ENCODE data around the gene ZIC2.

The ZIC2 gene

DNA sequence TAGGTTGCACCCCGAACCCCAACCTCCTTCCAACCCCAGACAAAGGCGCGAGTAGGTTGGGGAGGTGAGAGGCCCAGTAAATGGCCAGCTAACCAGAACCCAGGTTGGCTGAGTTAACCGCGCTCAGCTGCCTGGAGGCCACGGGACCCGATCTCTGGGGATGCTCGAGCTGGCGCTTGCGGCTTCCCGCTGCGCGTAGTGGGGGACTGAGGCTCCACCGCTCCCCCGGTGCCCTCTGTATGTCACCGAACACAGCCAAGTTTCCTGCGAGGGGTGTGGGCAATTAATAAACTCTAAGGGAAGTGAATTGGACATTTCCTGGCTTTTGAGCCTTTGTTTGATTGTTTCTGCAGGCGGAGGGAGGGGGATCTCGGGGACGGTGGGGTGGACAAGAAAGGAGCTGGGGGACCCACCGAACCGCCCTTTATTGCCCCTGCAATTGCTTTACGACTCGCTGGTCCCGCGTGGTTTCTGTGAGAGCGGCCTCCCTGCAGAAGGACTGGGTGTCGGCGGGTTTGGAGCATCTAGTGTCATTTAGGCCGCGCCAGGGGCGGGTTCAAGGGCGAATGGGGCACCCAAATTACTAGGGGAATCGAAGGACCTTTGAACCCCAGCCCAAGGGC, 6.5 kb upstream of the ZIC2 start:
- DNase-seq: no peak

DNA sequence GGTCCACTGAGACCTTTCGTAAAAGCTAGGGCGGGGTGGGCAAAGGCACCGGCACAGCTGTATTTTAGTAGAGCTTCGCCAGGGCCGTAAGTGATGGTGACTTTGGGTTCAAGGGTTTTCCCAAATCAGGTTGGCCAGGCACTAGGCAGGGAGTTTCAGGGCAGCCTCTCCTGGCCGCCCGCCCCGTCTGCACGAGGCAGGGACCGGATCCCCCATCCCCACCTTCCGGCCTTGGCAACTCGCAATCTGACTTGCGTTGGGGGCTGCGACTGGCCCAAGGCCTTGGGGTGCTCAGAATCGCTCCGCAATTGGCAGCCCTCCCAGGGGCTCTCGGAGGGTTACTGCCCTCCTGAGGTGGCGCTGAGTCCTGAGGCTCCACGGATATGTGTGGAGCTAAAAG, 6.0 kb upstream of the ZIC2 start:
- DNase-seq: no peak

DNA sequence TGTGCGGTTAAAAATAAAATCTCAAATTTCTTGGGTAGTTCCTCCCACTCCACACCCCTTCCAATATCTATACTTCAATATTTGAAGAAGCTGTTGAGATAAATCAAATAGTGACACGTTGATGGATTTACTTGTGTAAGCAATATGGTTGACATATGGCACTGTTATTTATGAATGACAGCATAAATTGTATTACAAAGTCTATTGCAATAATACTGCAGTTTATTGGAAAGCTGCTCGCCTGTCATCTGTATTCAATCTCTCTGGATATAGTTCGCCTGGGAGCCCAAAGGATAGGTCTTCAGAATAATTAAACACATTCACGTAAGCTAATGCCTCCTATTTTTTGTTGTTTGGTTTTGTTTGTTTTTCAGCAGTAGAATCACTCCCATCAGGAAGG, 5.0 kb upstream of the ZIC2 start:
- no peak for DNase-seq

DNA sequence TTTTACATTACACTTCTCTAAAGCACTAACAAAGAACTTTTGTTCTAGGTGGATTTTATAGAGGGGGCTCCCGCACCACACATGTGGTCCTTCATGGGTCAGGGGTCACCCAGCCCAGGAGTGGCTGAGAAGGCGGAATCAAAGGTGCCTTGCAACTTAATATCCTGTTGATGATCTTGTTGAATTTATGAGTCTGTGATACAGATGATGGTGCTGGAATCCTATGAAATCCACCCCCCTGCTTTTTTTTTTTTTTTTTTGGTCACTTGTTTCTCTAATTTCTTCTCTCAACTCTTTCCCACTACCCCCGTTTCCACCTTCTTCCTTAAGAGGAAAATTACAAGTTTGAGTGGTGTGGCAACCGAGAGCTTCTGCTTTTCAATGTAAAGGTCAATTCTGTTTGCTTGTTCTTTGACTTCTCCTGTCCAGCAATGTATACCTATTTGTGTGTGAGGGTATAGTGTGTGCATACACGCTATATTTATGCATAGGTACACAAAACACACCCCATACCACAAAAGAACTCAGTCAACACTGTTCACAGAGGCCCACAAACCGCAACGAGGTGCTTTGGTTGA, 4.2 kb upstream of the ZIC2 start:
- peak; percentile 39 for DNase-seq

DNA sequence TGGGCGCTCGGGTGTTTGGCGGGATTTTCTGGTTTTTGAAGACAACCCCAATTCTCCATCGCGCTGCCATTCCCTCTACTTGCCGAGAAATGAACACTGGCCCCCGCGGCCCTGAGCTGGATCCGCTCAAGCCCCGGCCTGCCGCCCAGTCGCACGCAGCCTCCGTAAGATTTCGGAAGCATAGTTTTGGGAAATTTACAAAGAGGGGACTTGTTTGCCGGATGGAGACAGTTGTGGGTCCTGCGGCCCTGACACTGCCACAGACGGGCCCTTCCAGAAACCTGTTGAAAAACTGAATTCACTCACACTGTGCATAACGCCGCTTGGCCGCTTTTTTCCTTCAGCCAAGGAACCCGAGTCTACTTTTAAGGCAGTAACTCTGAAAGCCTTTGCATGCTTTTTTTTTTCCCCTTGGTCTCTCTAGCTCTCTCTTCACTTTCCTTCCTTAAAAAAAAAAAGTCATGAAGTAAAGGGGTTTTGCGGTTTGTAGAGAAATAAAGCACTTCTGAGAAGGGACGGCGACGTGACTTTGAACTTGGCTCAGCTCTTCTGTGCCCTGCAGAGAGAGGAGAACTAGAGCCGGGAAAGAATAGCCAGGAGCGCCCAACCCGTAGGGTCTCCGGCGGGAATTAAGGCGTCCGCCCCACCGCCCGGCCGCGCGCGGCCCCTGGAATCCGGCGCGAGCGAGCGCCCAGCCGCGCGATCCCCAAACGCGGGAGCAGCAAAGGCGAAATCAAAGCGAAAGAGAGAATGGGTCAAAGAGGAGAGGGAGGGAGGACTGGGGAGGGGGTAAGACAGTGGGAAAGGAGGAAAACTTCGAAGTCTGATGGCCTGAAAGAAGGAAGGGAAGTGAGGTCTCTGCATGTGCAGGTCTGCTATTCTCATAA, 3.4 kb upstream of the ZIC2 start:
- DNase-seq: peak; percentile 36

DNA sequence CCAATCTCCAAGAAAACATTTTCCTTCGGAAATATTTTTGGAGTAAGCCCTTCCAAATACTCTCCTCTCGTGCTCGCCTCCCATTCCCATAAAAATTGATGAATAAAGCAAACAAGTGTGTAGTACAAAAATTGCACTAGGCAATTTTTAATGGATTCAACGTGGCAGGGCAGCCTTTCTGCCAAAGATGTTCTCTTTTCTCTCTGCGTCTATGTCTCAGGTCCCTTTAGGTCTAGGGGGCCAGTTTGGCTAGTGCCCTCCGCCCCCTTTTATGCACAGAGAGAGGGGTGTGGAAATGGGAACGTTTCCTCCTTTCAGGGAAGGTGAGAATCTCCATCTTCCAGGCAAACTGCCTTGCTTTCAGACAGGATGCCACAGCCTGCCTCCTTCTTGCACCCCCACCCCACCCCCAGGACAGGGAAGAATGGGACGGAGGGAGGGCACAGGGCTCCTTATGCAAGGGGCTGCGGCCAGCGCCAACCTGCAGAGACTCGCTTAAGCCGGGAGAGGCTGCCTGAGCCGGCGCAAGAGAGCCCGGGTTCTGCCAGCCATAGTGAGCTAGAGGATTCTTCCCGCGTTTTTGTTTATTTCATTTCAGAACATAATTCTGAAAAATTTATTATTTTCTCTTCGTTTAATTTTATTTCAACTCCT, 2.7 kb upstream of the ZIC2 start:
- DNase-seq: no peak

DNA sequence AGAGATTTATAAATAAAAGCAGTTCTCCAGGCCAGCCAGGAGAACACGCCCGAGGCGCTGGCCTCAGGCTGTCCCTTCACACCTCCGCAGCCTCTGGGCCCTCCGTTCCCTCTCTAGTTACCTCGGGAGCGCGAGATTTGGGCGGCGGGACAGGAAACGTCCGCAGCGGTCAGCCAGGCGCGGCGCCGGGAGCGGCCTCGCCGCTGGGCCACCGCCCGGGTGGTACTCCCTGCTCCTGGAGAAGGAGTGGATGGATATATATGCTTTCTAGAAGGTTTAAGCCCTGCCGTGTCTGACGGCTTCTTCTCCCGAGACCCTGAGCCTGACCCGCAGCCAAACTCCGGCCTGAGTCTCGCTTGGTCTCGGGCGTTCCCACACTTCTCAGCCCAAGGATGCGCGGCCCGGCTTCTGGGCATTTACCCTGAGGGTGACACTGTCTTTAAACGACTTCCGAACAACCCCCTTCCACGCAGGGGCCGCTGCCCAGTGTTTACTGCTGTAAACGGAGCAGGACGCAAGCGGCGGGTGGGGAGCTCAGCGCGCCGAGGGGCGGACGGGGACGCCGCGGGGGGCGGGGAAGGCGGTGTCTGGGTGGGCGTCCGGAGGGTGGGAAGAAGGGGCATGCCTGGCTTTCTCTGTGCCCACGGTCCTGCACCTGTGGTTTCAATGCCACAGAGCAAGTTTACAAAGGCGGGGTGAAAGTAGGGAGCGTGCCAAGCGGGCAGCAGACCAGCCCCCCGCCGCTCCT, 2.0 kb upstream of the ZIC2 start:
- no peak for DNase-seq

DNA sequence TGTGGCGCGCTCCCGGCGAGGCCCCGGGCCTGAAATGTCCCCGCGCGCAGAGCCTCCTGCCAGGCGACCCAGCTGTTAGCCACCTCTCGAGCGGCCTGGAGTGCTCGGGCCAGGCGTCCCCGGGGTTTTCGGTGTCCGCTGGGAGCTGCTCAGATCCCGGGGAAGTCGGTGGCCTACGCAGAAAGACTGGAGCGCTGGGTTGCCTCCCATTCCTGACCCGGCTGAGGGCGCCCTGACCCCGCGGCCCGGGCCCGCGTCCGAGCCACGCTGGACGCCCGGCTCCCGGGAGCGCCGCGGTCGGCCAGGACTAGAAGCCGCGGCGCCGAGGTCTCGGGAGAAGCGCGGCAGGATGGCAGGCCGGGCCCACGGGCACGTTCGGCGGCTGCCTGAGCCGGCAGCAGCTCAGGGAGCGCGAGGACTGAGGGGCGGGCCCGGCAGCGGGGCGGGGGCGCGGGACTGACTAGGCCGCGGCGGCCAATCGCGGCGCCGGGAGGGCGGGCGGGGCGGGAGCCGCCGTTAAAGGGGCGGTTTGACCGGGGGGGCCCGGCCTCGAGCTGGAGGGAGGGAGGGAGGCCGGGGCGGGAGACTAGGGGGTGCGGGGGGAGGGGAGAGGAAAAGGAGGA, 1.3 kb upstream of the ZIC2 start:
- DNase-seq: peak; percentile 31

DNA sequence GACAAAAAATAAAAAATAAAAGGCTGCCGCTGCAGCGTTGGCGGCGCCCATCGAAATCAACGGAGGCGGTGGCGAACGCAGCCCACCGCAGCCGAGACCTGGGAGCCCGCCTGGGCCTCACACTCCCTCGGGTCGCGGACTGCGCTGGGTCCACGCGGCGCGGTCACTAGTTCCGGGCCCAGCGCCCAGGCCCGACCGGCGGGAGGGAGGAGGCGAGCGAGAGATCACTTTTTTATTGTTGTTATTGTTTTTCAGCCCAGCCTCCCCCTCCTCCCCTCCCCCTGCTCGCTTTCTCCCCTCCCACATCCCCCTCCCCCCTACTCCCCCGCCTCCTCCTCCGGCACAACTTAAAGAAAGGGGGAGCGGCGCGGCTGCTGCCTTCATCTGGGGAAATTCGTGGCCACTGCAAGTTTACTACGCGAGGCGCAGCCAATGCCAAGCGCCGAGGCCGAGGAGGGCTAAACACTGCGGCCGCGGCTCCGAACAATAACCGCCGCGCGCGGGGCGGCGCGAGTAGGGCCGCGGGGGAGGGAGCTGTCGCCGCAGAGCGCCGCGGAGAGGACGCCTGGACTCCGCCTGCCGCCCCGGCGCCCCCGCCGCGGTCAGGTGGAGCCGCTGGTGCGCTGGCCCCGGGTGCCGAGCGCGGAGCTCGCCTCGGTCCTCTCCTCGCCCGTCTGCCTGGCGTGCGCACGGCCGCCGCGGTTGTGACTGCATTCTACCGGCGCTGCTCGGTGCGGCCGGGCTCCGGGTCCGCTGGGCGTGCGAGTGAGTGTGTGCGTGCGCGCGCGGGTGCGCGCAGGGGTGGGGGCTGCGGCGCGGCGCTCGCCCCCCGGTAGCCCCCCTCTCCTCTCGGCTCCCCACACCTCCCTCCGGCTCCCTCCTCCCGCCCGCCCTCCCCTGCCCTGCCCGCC, 505 bp upstream of the ZIC2 start:
- DNase-seq: peak; percentile 32

DNA sequence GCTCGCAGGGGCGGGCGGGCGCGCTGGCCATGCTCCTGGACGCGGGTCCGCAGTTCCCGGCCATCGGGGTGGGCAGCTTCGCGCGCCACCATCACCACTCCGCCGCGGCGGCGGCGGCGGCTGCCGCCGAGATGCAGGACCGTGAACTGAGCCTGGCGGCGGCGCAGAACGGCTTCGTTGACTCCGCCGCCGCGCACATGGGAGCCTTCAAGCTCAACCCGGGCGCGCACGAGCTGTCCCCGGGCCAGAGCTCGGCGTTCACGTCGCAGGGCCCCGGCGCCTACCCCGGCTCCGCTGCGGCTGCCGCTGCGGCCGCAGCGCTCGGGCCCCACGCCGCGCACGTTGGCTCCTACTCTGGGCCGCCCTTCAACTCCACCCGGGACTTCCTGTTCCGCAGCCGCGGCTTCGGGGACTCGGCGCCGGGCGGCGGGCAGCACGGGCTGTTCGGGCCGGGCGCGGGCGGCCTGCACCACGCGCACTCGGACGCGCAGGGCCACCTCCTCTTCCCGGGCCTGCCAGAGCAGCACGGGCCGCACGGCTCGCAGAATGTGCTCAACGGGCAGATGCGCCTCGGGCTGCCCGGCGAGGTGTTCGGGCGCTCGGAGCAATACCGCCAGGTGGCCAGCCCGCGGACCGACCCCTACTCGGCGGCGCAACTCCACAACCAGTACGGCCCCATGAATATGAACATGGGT, 599 bp downstream of the ZIC2 start:
- DNase-seq: peak; percentile 9

DNA sequence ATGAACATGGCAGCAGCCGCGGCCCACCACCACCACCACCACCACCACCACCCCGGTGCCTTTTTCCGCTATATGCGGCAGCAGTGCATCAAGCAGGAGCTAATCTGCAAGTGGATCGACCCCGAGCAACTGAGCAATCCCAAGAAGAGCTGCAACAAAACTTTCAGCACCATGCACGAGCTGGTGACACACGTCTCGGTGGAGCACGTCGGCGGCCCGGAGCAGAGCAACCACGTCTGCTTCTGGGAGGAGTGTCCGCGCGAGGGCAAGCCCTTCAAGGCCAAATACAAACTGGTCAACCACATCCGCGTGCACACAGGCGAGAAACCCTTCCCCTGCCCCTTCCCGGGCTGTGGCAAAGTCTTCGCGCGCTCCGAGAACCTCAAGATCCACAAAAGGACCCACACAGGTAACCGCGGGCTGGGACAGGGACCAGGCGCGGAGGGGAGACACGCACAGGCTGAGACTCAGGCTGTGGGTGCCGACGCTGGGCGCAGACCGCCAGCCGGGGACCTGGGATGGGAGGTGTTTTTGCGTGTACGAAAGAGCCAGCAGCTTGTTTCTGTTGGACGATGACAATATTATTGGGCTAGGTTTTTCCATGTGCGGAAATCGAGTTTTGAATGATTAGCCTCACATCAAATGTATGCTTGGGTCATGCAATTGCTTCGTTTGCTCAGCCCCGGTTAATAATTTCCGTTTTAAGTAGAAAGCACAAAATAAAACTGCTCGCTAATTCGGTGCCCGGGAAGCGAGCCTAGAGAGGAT, 1.3 kb downstream of the ZIC2 start:
- DNase-seq: no peak

DNA sequence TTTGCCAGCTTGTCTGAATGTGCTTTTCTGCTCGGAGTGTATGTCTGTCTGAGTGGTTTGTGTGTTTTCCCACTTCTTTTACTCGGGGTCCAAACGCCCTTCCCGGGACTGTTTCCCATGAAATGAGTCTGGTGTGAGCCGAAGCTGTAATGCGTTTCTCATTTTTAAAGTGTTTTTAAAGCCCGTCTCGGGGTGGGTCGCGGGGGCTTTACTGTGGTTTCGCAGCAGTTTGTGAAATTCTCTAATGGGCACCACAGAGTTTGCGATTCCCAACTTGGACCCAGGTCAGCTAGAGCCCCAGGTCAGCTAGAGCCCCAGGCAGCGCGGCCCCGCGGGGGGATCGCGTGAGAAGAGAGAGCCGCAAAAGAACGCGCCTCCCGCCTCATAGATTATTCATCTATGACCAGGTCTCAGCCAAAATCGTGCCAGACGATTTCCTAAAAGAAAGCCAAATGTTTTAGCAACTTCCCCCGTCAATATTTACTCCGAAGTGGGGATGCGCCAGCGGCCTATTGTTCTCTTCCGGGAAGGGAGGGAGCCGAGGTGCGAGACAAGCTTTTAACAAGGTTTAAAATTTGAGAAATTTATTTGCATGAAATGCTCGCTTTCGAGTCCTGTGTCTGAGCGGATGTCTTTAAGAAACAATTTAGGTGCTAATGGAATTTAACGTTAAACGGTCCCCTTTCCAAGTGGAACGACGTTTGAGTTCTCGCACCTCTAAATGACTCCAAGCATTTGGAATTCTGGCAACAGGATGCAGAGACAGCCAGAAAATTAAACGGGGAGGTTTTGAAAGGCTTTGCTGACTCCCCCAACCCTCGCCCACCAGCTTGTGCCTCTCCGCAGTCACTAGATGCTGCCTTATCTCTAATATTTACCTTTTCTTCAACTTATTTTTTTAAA, 2.2 kb downstream of the ZIC2 start:
- DNase-seq: no peak

DNA sequence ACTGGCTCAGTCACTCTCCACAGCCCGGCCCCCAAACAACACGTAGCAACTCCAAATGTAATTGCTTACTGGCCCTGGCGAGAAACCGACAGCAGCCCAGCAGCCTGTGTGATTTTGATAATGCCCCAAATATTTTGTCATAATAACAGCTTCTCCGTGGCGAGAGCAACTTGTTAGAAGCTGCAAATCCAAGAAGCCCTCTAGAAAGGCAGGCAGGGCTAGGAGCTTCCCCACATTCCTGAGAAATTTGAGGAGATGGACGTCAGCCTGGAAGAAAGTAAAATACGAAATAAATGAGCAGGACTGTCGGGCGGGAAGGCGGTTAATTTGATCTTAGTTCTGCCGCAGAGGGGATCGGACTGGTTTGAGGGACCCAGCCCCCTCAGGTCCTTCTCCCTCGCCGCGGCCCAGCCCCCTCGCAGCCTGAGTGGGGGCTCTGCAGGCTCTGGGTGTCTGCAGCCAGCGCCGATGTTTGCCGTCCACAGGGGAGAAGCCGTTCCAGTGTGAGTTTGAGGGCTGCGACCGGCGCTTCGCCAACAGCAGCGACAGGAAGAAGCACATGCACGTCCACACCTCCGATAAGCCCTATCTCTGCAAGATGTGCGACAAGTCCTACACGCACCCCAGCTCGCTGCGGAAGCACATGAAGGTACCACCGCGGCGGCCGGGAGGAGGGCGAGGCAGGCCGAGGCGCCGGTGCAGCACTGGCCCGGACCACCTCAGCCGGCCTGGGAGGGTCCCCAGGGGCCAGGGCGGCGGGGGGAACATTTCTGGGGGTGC, 3.1 kb downstream of the ZIC2 start:
- no peak for DNase-seq

DNA sequence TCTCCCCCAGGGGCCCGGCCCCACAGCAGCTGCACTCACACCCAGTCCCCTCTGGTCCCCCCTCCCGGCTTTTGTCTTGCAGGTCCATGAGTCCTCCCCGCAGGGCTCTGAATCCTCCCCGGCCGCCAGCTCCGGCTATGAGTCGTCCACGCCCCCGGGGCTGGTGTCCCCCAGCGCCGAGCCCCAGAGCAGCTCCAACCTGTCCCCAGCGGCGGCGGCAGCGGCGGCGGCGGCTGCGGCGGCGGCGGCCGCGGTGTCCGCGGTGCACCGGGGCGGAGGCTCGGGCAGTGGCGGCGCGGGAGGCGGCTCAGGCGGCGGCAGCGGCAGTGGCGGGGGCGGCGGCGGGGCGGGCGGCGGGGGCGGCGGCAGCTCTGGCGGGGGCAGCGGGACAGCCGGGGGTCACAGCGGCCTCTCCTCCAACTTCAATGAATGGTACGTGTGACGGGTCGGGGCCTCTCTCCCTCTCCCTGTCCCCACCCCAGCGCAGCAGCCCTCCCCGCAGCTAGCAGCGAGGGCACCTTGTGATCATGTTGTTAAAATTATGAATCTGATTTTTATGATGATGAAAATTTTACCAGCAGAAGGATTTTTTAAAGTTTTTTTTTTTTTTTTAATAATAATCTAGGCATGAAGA, 3.8 kb downstream of the ZIC2 start:
- no peak for DNase-seq

DNA sequence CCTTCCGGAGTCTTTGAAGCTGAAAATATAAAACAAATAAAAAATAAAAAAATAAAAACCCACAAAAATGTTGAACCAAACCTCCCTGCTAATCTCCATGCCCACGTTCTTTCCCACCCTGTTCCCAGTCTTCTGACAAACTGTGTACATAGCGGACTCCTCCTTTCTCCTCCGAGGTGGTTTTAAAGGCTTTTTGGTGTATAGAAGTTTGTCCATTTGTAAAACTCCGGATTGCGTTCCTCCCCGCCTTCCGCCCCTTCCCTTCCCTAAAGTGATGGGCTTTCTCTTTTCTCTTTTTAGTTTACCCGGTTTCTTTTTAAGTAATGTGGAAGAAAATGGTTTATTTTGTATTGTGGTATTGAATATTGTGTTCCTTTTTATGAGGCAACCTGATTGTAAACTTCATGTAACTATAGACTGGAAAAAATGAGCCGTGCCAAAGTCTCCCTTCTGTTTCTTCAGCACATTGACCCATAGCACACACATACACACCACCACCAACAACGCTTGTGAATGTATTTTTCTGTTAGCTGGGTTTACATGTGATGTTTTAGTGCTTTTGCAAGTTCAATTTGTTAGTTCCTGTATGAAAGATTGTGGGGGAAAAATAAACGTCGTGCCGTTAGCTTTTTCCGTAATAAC, 4.4 kb downstream of the ZIC2 start:
- DNase-seq: no peak

DNA sequence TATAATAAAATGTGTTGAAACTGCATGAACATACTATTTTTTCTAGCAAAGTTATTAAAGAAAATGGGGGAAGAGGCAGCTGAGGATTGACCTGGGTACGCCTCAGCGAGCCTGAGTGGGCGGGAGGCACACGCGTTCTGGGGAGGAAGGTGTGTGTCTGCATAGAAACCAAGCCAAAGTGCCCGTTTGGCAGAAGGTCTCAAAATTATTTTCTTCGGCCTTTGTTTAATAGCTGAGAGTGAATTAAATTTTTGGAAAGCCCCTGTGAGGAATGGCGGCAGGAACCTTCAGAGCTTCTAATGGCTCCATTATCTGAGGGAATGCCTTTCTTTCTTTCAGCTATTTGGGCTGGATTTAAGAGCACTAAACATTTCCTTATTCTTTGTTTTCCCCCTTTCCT, 5.2 kb downstream of the ZIC2 start:
- no peak for DNase-seq
